AG09309 (cell line): ENCODE results near the gene OBSCN.

ENCODE experiments used
- DNase-seq: peaks from one replicate; pipeline ENCODE4 v3.0.0-alpha.2; 2010; ENCODE audit warnings: low read depth
- H3K4me3 ChIP-seq: 2 replicates; pipeline ENCODE4 v1.5.1; 2011; ENCODE audit warnings: mild to moderate bottlenecking, low read depth, low read length, moderate library complexity; ENCODE audit not compliant: control insufficient read depth
- TF ChIP-seq, protein P1 (sequence below): IDR thresholded peaks from 2 replicates; pipeline ENCODE4 v1.5.1; 2011; ENCODE audit warnings: mild to moderate bottlenecking, low read depth, low read length, inconsistent platforms; ENCODE audit not compliant: insufficient read depth, control insufficient read depth; ENCODE audit errors: missing control alignments

OBSCN gene

DNA sequence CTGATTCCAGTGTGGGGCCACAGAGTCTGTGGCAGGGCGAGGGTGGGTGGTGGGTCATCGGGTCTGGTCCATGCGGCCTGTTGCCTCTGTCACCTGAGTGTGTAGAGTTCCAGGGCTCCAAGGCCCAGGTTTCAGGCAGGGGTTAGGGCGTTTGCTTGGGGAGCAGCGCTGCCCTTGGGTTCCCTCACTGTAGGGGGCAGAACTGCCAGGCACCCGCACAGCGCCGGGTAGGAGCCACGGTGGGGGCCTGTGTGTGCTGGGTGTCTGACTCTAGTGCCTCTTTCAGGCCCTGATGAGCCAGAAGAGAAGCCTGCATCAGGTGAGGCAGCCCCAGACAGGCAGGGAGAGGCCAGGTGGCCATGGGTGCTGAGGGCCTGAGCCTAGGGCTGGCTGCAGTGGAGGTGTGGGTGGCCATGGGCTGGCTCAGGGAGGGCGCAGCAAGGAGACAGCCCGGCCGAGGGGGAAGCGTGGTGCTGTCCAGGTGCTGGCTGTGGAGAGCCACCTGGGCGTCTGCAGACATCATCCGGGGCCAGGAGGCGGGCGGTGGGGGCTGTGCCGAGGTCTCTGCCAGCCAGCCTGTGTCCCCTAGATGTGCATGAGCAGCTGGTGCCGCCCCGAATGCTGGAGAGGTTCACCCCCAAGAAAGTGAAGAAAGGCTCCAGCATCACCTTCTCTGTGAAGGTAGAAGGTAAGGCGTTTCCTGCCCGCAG, 126.5 kb downstream of the OBSCN start:
- no peak overlapping the region for H3K4me3 ChIP-seq
- no peak for DNase-seq
- TF ChIP-seq, protein P1, sequence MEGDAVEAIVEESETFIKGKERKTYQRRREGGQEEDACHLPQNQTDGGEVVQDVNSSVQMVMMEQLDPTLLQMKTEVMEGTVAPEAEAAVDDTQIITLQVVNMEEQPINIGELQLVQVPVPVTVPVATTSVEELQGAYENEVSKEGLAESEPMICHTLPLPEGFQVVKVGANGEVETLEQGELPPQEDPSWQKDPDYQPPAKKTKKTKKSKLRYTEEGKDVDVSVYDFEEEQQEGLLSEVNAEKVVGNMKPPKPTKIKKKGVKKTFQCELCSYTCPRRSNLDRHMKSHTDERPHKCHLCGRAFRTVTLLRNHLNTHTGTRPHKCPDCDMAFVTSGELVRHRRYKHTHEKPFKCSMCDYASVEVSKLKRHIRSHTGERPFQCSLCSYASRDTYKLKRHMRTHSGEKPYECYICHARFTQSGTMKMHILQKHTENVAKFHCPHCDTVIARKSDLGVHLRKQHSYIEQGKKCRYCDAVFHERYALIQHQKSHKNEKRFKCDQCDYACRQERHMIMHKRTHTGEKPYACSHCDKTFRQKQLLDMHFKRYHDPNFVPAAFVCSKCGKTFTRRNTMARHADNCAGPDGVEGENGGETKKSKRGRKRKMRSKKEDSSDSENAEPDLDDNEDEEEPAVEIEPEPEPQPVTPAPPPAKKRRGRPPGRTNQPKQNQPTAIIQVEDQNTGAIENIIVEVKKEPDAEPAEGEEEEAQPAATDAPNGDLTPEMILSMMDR = no peak

DNA sequence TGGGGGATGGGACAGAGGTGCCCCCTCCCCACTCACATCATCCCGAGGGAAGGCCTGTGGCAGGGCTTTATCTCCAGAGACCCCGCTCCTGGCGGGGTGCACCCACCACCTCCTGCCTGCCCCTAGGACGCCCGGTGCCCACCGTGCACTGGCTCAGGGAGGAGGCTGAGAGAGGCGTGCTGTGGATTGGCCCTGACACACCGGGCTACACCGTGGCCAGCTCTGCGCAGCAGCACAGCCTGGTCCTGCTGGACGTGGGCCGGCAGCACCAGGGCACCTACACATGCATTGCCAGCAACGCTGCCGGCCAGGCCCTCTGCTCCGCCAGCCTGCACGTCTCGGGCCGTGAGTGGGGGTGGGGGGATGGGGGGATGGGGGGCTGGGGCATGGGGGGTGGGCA, 127.1 kb downstream of the OBSCN start:
- no peak for DNase-seq
- TF ChIP-seq, protein P1 = no peak
- H3K4me3 ChIP-seq = no peak overlapping the region

DNA sequence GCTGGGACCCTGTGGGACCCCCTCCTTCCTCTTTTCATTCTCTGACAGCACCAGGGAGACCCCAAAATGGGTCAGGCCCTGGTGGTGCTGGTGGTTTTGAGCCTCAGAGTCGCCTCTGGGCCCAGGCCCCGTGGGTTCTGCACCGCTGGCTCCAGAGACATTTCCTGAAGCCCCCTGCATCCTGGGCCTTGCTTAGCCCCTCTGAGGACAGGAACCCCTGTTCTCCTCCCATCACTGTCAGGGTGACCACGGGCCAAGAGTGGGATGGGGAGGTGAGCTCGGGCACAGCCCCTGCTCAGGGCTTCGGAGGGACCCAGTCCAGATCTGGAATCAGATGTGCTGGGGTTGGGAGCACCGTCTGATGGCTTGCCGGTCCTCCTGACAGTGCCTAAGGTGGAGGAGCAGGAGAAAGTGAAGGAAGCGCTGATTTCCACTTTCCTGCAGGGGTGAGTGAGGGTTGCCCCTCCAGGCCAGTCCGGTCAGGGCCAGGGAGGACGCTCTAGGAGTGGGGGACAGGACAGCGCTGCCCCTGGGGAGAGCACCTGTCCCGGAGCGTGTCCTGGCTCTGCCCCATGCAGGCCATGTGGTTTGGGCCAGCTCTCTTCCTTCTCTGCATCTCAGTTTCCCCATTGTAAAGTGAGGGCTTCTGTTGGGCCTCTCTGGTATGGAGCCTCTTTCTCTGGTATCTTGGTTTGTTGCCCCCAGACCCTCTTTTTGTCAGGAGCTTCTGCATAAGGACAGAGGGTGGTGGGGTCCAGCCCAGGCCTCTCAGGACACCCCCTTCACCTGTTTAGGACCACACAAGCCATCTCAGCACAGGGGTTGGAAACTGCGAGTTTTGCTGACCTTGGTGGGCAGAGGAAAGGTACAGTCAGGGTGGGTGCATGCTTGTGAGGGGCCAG, 127.8 kb downstream of the OBSCN start:
- no peak for DNase-seq
- TF ChIP-seq, protein P1 = no peak
- H3K4me3 ChIP-seq = no peak overlapping the region

DNA sequence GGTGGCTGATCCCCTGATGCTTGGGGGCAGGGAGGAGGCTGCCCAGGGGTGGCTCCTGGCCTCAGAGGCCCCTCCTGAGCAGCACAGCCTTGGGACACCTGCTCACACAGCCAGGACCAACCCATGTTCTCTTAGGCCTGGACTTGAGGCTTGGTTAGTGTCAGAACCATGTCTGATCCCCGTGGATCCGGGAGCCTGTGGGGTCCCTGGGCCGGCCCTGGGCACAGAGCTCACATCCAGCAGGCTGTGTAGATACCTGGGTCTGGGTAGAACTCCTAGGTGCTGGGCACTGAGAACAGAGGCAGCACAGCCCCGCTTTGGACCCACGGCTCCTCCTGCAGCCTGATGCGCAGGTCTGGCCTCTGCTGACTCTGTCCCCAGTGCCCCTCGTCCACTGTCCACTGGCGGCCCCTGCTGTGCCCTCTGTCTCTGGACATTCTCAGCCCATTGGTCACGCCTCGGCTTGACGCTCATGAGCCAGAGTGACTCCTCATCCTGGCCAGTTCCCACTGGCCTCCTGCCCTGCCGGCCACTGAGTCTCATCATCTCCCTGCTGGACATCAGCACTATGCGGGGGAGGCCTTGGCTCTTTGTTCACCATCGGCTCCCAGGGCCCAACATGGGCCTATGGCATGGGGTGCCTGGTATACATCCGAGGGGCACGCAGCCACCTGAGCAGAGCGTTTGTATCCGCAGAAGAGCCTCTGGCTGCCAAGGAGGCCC, 128.6 kb downstream of the OBSCN start:
- no peak overlapping the region for H3K4me3 ChIP-seq
- TF ChIP-seq, protein P1 = no peak
- DNase-seq = no peak

DNA sequence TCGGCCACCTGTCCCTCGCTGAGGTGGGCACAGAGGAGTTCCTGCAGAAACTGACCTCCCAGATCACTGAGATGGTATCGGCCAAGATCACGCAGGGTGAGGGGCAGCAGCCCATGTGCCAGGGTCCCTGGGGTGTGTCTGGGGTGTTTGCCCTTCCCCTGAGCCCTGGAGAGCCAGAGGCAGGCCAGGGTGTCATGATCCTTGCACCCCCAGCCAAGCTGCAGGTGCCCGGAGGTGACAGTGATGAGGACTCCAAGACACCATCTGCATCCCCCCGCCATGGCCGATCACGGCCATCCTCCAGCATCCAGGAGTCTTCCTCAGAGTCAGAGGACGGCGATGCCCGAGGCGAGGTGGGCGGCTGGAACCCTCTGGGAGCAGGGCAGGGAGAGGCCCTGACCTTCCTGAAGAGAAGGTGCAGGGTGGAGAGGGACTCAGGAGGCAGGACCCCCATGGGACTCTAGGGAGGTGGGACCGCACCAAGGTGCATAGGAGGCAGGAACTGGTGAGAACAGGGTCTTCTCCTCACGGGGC, 129.3 kb downstream of the OBSCN start:
- TF ChIP-seq, protein P1 = no peak
- no peak overlapping the region for H3K4me3 ChIP-seq
- no peak for DNase-seq

DNA sequence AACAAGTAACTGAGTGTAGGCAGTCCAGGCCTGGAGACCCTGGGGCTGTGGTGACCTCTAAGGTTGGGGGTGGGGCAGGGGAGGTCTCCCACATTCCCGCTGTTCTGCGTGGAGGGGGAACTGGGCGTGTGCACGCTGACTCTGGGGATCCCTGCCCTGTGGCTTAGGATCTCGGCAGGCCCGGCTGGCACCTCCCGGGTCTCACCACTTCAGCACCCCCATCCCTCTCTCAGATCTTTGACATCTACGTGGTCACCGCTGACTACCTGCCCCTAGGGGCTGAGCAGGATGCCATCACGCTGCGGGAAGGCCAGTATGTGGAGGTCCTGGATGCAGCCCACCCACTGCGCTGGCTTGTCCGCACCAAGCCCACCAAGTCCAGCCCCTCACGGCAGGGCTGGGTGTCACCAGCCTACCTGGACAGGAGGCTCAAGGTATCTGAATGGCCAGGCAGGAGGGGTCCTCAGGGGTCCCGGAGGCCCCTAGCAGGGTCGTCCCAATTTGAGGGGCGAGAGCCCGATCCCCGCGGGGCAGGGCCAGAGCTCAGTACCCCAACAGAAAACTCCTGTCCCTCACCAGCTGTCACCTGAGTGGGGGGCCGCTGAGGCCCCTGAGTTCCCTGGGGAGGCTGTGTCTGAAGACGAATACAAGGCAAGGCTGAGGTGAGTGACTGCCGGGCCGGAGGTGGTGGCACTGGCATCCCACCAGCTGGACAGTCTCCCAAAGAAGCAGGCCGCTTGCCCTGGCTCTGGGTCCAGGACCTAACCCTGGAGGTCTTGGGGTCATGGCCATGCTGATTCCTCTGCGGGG, 130.1 kb downstream of the OBSCN start:
- no peak for DNase-seq
- no peak overlapping the region for H3K4me3 ChIP-seq
- TF ChIP-seq, protein P1 = no peak
